ENCODE measurements around the gene SLC39A1. TPM values are rescaled to one million over a fixed set of nuclear protein-coding genes. Genes with fewer than 3 reads are reported as not detected.
A peak's percentile ranks its signal among the peaks of the same experiment; 100 is the strongest.

Gene SLC39A1
- total and polyA plus RNA-seq, 9 of the 15 experiments (the other 6 are each of a cell fraction or from before 2014, with no cell fraction given): 9.9 to 81.1 (median 62.7) TPM

DNA sequence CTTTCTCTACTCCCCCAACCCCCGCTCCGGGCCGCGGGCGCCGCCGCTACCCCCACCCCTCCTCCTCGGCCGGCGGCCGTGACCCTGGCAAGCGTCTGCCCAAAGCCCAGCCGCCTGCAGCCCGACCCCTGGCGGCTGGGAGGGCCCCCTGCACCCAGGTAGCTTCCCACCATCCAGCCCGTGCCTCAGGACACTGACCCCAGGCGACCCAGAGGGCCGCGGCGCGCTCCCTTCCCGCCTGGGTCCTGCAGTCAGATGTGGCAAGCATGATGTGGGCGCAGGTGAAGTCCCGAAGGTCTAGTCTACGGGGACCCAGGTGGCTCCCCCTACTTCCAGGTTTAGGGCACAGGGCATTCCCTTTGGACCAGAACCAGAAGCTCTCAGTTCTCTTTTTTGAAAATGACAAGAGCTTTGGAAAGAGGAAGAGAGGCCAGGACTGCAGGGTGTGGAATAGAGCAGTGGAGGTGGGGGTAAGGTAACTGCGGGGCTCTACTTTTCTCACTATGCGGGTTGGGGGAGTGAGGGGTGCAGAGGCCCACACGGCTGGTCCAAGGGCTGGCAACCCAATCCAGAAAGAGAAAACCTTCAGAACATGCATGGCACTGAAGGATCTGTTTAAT lies 16.6 kb downstream of the SLC39A1 start, which contains the start of gene DENND4B (continued):
- peak in 1 of 2 experiments; percentile 47; a peak in 1 of 4 replicates for TF ChIP-seq TBL1XR1 (IDR thresholded peaks at IDR 0.05; ENCODE audit: low read length in 2 of 2)
- TF ChIP-seq, protein P1, sequence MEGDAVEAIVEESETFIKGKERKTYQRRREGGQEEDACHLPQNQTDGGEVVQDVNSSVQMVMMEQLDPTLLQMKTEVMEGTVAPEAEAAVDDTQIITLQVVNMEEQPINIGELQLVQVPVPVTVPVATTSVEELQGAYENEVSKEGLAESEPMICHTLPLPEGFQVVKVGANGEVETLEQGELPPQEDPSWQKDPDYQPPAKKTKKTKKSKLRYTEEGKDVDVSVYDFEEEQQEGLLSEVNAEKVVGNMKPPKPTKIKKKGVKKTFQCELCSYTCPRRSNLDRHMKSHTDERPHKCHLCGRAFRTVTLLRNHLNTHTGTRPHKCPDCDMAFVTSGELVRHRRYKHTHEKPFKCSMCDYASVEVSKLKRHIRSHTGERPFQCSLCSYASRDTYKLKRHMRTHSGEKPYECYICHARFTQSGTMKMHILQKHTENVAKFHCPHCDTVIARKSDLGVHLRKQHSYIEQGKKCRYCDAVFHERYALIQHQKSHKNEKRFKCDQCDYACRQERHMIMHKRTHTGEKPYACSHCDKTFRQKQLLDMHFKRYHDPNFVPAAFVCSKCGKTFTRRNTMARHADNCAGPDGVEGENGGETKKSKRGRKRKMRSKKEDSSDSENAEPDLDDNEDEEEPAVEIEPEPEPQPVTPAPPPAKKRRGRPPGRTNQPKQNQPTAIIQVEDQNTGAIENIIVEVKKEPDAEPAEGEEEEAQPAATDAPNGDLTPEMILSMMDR (IDR thresholded peaks at IDR 0.05 in 2 of 3, conservative IDR thresholded peaks at IDR 0.05 in 1 of 3; ENCODE audit: insufficient read depth in 2 of 3, low read depth in 1 of 3, low read length in 3 of 3): peak; percentile 82 to 94 (median 89)
- TF ChIP-seq, protein P2, sequence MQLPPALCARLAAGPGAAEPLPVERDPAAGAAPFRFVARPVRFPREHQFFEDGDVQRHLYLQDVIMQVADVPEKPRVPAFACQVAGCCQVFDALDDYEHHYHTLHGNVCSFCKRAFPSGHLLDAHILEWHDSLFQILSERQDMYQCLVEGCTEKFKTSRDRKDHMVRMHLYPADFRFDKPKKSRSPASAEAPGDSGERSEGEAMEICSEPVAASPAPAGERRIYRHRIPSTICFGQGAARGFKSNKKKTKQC (CRISPR knock-in tag; IDR thresholded peaks at IDR 0.05): no peak
- TF ChIP-seq, protein P3, sequence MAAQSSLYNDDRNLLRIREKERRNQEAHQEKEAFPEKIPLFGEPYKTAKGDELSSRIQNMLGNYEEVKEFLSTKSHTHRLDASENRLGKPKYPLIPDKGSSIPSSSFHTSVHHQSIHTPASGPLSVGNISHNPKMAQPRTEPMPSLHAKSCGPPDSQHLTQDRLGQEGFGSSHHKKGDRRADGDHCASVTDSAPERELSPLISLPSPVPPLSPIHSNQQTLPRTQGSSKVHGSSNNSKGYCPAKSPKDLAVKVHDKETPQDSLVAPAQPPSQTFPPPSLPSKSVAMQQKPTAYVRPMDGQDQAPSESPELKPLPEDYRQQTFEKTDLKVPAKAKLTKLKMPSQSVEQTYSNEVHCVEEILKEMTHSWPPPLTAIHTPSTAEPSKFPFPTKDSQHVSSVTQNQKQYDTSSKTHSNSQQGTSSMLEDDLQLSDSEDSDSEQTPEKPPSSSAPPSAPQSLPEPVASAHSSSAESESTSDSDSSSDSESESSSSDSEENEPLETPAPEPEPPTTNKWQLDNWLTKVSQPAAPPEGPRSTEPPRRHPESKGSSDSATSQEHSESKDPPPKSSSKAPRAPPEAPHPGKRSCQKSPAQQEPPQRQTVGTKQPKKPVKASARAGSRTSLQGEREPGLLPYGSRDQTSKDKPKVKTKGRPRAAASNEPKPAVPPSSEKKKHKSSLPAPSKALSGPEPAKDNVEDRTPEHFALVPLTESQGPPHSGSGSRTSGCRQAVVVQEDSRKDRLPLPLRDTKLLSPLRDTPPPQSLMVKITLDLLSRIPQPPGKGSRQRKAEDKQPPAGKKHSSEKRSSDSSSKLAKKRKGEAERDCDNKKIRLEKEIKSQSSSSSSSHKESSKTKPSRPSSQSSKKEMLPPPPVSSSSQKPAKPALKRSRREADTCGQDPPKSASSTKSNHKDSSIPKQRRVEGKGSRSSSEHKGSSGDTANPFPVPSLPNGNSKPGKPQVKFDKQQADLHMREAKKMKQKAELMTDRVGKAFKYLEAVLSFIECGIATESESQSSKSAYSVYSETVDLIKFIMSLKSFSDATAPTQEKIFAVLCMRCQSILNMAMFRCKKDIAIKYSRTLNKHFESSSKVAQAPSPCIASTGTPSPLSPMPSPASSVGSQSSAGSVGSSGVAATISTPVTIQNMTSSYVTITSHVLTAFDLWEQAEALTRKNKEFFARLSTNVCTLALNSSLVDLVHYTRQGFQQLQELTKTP (IDR thresholded peaks at IDR 0.05; ENCODE audit: low read depth in 1 of 2, partially characterized antibody in 2 of 2): peak in 1 of 2 experiments; percentile 22
- TF ChIP-seq SMARCA4 (IDR thresholded peaks at IDR 0.05): no peak
- TF ChIP-seq, protein P4, sequence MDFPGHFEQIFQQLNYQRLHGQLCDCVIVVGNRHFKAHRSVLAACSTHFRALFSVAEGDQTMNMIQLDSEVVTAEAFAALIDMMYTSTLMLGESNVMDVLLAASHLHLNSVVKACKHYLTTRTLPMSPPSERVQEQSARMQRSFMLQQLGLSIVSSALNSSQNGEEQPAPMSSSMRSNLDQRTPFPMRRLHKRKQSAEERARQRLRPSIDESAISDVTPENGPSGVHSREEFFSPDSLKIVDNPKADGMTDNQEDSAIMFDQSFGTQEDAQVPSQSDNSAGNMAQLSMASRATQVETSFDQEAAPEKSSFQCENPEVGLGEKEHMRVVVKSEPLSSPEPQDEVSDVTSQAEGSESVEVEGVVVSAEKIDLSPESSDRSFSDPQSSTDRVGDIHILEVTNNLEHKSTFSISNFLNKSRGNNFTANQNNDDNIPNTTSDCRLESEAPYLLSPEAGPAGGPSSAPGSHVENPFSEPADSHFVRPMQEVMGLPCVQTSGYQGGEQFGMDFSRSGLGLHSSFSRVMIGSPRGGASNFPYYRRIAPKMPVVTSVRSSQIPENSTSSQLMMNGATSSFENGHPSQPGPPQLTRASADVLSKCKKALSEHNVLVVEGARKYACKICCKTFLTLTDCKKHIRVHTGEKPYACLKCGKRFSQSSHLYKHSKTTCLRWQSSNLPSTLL (IDR thresholded peaks at IDR 0.05): no peak
- TF ChIP-seq RBBP5 (IDR thresholded peaks at IDR 0.05; ENCODE audit: borderline replicate concordance, insufficient read depth, low read length, poor library complexity, severe bottlenecking): peak; percentile 30
- peak; percentile 26; the same call in 1 of the 2 replicates for TF ChIP-seq MTA3 (IDR thresholded peaks at IDR 0.05; ENCODE audit: borderline replicate concordance)
- TF ChIP-seq ZNF354B (CRISPR knock-in tag; IDR thresholded peaks at IDR 0.05): no peak
- TF ChIP-seq BHLHE40 (IDR thresholded peaks at IDR 0.05; ENCODE audit: low read length): peak; percentile 78
- TF ChIP-seq, protein P5, sequence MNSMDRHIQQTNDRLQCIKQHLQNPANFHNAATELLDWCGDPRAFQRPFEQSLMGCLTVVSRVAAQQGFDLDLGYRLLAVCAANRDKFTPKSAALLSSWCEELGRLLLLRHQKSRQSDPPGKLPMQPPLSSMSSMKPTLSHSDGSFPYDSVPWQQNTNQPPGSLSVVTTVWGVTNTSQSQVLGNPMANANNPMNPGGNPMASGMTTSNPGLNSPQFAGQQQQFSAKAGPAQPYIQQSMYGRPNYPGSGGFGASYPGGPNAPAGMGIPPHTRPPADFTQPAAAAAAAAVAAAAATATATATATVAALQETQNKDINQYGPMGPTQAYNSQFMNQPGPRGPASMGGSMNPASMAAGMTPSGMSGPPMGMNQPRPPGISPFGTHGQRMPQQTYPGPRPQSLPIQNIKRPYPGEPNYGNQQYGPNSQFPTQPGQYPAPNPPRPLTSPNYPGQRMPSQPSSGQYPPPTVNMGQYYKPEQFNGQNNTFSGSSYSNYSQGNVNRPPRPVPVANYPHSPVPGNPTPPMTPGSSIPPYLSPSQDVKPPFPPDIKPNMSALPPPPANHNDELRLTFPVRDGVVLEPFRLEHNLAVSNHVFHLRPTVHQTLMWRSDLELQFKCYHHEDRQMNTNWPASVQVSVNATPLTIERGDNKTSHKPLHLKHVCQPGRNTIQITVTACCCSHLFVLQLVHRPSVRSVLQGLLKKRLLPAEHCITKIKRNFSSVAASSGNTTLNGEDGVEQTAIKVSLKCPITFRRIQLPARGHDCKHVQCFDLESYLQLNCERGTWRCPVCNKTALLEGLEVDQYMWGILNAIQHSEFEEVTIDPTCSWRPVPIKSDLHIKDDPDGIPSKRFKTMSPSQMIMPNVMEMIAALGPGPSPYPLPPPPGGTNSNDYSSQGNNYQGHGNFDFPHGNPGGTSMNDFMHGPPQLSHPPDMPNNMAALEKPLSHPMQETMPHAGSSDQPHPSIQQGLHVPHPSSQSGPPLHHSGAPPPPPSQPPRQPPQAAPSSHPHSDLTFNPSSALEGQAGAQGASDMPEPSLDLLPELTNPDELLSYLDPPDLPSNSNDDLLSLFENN (IDR thresholded peaks at IDR 0.05; ENCODE audit: low read depth in 2 of 2, low read length in 2 of 2): peak in 1 of 2 experiments; percentile 43; a peak in 1 of 4 replicates
- TF ChIP-seq NR3C1 (CRISPR knock-in tag; IDR thresholded peaks at IDR 0.05): no peak
- TF ChIP-seq SIN3A (IDR thresholded peaks at IDR 0.05; ENCODE audit: borderline replicate concordance in 2 of 2, control insufficient read depth in 1 of 2, low read depth in 2 of 2, low read length in 2 of 2): peak in 1 of 2 experiments; percentile 58; a peak in 1 of 4 replicates
